Upper lobe of left lung (tissue), 4 donors: ENCODE measurements around the gene TSKU.

Source experiments
- POLR2A ChIP-seq, 4 donors: fragments of 450-650 bp; IDR thresholded peaks; one replicate each; pipeline ENCODE4 v1.5.1; 2016 to 2017; ENCODE audit warnings: antibody characterized with exemption in 4 of 4, mild to moderate bottlenecking in 2 of 4
- TF ChIP-seq, protein P1 (sequence below), 6 experiments: fragments of 450-650 bp in 4 of 6; fragments of 200-600 bp in 2 of 6; sonication (generic) in 2 of 6; IDR thresholded peaks; one replicate each; pipeline ENCODE4 v1.5.1; 2016 to 2019; ENCODE audit warnings: antibody characterized with exemption in 6 of 6

DNA sequence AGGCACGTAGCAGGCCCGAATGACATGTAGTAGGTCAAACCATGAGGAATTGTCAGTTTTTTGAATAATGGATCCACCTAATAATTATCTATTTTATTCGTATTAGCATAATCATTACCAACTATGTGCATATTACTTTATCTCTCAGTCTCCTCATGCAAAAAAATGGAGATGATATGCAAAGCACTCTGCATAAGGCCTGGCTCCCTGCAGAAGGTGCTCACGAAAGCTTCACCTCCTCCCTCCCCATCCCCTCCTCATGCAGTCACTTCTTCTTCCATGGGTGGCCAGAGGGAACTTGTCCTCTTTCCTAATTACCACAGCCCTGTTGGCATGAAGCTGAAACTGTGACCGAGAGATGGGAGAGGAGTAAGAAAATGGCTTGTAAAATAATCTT lies 20.8 kb upstream of the TSKU start:
- TF ChIP-seq, protein P1, sequence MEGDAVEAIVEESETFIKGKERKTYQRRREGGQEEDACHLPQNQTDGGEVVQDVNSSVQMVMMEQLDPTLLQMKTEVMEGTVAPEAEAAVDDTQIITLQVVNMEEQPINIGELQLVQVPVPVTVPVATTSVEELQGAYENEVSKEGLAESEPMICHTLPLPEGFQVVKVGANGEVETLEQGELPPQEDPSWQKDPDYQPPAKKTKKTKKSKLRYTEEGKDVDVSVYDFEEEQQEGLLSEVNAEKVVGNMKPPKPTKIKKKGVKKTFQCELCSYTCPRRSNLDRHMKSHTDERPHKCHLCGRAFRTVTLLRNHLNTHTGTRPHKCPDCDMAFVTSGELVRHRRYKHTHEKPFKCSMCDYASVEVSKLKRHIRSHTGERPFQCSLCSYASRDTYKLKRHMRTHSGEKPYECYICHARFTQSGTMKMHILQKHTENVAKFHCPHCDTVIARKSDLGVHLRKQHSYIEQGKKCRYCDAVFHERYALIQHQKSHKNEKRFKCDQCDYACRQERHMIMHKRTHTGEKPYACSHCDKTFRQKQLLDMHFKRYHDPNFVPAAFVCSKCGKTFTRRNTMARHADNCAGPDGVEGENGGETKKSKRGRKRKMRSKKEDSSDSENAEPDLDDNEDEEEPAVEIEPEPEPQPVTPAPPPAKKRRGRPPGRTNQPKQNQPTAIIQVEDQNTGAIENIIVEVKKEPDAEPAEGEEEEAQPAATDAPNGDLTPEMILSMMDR (IDR thresholded peaks at IDR 0.05), result no peak
- no peak for TF ChIP-seq POLR2A (IDR thresholded peaks at IDR 0.05)
